OCI-LY1 (cell line): ENCODE results near the gene NTNG1.

Experiments used
- H2AFZ ChIP-seq: fragments of 200-600 bp; sonication (generic), shearing (Covaris generic); 2 replicates; pipeline ENCODE4 v1.6.0; 2014; ENCODE audit warnings: antibody characterized with exemption, mild to moderate bottlenecking, low read length
- H3F3A ChIP-seq: fragments of 200-600 bp; sonication (generic), shearing (Covaris generic); 2 replicates; pipeline ENCODE4 v1.6.0; 2014; ENCODE audit warnings: mild to moderate bottlenecking, antibody characterized with exemption, low read length, moderate library complexity; ENCODE audit not compliant: insufficient read depth
- H3K27ac ChIP-seq: fragments of 200-600 bp; sonication (generic); 2 replicates; pipeline ENCODE4 v1.5.1; 2014; ENCODE audit warnings: low read length, mixed run types, mild to moderate bottlenecking, low read depth; ENCODE audit not compliant: poor library complexity, severe bottlenecking
- H3K27me3 ChIP-seq: fragments of 200-600 bp; sonication (generic); 2 replicates; pipeline ENCODE4 v1.6.0; 2014; ENCODE audit warnings: antibody characterized with exemption, mild to moderate bottlenecking, low read length, moderate library complexity; ENCODE audit not compliant: insufficient read depth
- H3K36me3 ChIP-seq: fragments of 200-600 bp; sonication (generic); 2 replicates; pipeline ENCODE4 v1.6.1; 2014; ENCODE audit warnings: mild to moderate bottlenecking, antibody characterized with exemption, low read length, moderate library complexity, mixed read lengths; ENCODE audit not compliant: insufficient read depth
- H3K4me1 ChIP-seq: fragments of 200-600 bp; sonication (generic); 2 replicates; pipeline ENCODE4 v1.5.1; 2014; ENCODE audit warnings: mild to moderate bottlenecking, low read length, moderate library complexity; ENCODE audit not compliant: insufficient read depth, severe bottlenecking
- H3K4me2 ChIP-seq: fragments of 200-600 bp; sonication (generic), shearing (Covaris generic); 2 replicates; pipeline ENCODE4 v1.6.1; 2014; ENCODE audit warnings: low read length
- H3K4me3 ChIP-seq: fragments of 200-600 bp; sonication (generic); 2 replicates; pipeline ENCODE4 v1.5.1; 2014; ENCODE audit warnings: low read length, low read depth, mild to moderate bottlenecking, mixed read lengths; ENCODE audit not compliant: poor library complexity, severe bottlenecking
- H3K79me2 ChIP-seq: fragments of 200-600 bp; shearing (Covaris generic); 2 replicates; pipeline ENCODE4 v1.6.1; 2016; ENCODE audit warnings: mixed run types, low read length, mixed read lengths; ENCODE audit not compliant: insufficient read depth
- H3K9ac ChIP-seq: fragments of 200-600 bp; sonication (generic), shearing (Covaris generic); 2 replicates; pipeline ENCODE4 v1.6.1; 2014; ENCODE audit warnings: mild to moderate bottlenecking, low read length, mixed read lengths
- H3K9me2 ChIP-seq: fragments of 200-600 bp; sonication (generic), shearing (Covaris generic); 2 replicates; pipeline ENCODE4 v1.6.1; 2014; ENCODE audit warnings: low read depth, mild to moderate bottlenecking, low read length, mixed read lengths
- H3K9me3 ChIP-seq: fragments of 200-600 bp; shearing (Covaris generic); 2 replicates; pipeline ENCODE4 v1.6.1; 2014; ENCODE audit warnings: low read length, mixed read lengths
- H4K20me1 ChIP-seq: fragments of 200-600 bp; sonication (generic), shearing (Covaris generic); 2 replicates; pipeline ENCODE4 v1.6.0; 2016; ENCODE audit warnings: mild to moderate bottlenecking, low read length; ENCODE audit not compliant: insufficient read depth
- CTCF ChIP-seq: fragments of 200-600 bp; sonication (generic), shearing (Covaris generic); IDR thresholded peaks from 2 replicates; pipeline ENCODE4 v1.5.1; 2017; ENCODE audit warnings: mild to moderate bottlenecking, antibody characterized with exemption, low read length, moderate library complexity, mixed read lengths
- EZH2 ChIP-seq: fragments of 200-600 bp; sonication (generic), shearing (Covaris generic); IDR thresholded peaks from 2 replicates; pipeline ENCODE4 v1.8.0; 2017; ENCODE audit warnings: borderline replicate concordance, mixed run types, mild to moderate bottlenecking, antibody characterized with exemption, low read length, moderate library complexity, mixed read lengths

Gene NTNG1

GRCh38 chr1:107523061-107523460 is 382.2 kb downstream of the NTNG1 start:
- Histone ChIP-seq H3K9ac (no peak overlapping the region), H3K4me3 (no peak overlapping the region), H3K9me3 (no peaks in the 10 kb centered on the region), H3K4me2 (no peak overlapping the region), H3K9me2 (no peaks in the 10 kb centered on the region), H3K4me1 (no peaks in the 10 kb centered on the region), H2AFZ (no peak overlapping the region), H3K27me3 (no peaks in the 10 kb centered on the region), H3K79me2 (no peaks in the 10 kb centered on the region), H3F3A (no peaks in the 10 kb centered on the region), H3K36me3 (no peaks in the 10 kb centered on the region), H3K27ac (no peak overlapping the region), H4K20me1 (no peaks in the 10 kb centered on the region)
- TF ChIP-seq EZH2 = no peak
- no peak for TF ChIP-seq CTCF

GRCh38 chr1:107523736-107524135 is 382.9 kb downstream of the NTNG1 start:
- no peak overlapping the region for H2AFZ ChIP-seq
- no peaks in the 10 kb centered on the region for H3K4me1 ChIP-seq
- TF ChIP-seq CTCF (no peak), EZH2 (no peak)
- no peaks in the 10 kb centered on the region for H4K20me1 ChIP-seq
- no peaks in the 10 kb centered on the region for H3K9me2 ChIP-seq
- H3F3A ChIP-seq = no peaks in the 10 kb centered on the region
- no peak overlapping the region for H3K4me2 ChIP-seq
- no peaks in the 10 kb centered on the region for H3K79me2 ChIP-seq
- H3K9me3 ChIP-seq = no peaks in the 10 kb centered on the region
- H3K36me3 ChIP-seq = no peaks in the 10 kb centered on the region
- H3K27ac ChIP-seq = no peak overlapping the region
- no peak overlapping the region for H3K4me3 ChIP-seq
- H3K27me3 ChIP-seq = no peaks in the 10 kb centered on the region
- no peak overlapping the region for H3K9ac ChIP-seq

DNA sequence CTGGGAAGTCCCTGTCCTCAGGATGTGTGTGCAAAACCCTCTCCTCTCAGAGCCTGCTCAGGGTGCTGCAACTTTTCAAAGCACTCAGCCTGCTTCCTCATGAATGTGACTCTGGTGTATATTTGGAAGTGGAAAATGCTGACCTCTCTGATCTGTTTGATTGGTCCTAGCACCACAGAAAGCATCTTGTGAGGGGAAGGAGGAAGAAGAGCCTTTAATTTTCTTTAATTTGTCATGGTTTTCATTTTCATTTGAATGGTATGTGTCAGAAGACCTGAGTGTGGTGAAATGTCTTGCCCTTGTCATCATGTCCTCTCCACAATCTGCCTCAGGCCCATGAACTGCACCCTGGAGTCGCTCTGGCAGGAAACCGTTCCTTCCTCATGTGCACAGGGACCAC is 383.5 kb downstream of the NTNG1 start:
- H3K9ac ChIP-seq = no peak overlapping the region
- no peak overlapping the region for H3K4me2 ChIP-seq
- H3K27me3 ChIP-seq = no peaks in the 10 kb centered on the region
- no peak overlapping the region for H3K4me3 ChIP-seq
- H3K79me2 ChIP-seq = no peaks in the 10 kb centered on the region
- no peaks in the 10 kb centered on the region for H3K4me1 ChIP-seq
- H3K9me2 ChIP-seq = no peaks in the 10 kb centered on the region
- H3F3A ChIP-seq = no peaks in the 10 kb centered on the region
- no peaks in the 10 kb centered on the region for H4K20me1 ChIP-seq
- no peaks in the 10 kb centered on the region for H3K9me3 ChIP-seq
- no peak overlapping the region for H2AFZ ChIP-seq
- H3K36me3 ChIP-seq = no peaks in the 10 kb centered on the region
- no peak for TF ChIP-seq CTCF
- TF ChIP-seq EZH2 = no peak
- H3K27ac ChIP-seq = no peak overlapping the region
